NB4 (cell line): ENCODE data around the gene DNAJB12.
A peak's percentile ranks its signal among the peaks of the same experiment; 100 is the strongest.

Source experiments
- MYC ChIP-seq: IDR thresholded peaks from 2 replicates; pipeline ENCODE4 v1.6.1; 2011; ENCODE audit warnings: low read depth, low read length
- POLR2A ChIP-seq: IDR thresholded peaks from 2 replicates; pipeline ENCODE4 v1.6.1; 2011; ENCODE audit warnings: mild to moderate bottlenecking; ENCODE audit not compliant: insufficient read length; ENCODE audit errors: extremely low read depth
- TF ChIP-seq, protein P1 (sequence below): IDR thresholded peaks from one replicate; pipeline ENCODE4 v1.5.1; 2012; ENCODE audit warnings: low read depth, low read length

DNA sequence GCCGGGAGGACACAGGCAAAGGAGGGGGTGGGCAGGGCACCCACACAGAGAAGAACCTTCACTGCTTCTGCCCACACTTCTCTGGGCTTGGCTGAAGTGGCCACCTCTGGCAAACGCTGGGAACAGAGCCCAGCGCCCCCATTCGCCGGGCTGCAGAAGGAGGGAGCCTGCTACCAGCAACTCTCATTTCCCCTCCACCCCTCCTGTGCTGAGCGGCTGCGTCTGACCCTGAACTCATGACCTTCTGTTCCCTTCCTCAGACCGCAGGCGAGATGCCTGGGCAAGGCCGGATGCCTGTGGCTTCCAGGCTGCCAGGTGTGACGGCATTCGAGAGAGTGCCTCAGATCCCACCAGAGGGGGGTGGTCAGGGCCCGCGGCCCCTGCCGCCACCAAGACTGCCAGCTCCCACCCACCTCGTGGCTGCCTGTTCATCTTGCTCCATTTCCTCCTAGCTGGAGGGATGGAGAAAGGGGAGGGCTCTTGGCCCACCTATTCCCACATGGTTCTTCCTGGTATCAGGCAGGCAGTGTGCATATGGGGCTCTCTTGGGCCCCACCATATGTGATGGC lies 19.8 kb downstream of the DNAJB12 start:
- TF ChIP-seq, protein P1, sequence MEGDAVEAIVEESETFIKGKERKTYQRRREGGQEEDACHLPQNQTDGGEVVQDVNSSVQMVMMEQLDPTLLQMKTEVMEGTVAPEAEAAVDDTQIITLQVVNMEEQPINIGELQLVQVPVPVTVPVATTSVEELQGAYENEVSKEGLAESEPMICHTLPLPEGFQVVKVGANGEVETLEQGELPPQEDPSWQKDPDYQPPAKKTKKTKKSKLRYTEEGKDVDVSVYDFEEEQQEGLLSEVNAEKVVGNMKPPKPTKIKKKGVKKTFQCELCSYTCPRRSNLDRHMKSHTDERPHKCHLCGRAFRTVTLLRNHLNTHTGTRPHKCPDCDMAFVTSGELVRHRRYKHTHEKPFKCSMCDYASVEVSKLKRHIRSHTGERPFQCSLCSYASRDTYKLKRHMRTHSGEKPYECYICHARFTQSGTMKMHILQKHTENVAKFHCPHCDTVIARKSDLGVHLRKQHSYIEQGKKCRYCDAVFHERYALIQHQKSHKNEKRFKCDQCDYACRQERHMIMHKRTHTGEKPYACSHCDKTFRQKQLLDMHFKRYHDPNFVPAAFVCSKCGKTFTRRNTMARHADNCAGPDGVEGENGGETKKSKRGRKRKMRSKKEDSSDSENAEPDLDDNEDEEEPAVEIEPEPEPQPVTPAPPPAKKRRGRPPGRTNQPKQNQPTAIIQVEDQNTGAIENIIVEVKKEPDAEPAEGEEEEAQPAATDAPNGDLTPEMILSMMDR: no peak
- TF ChIP-seq POLR2A: no peak
- peak; percentile 74 for TF ChIP-seq MYC
